HTERT RPE-1 (cell line): ENCODE measurements around the gene TOX2.

Source experiments
- in situ Hi-C: fragments of 300-500 bp; cut with MboI; formaldehyde crosslinking; loops from 4 replicates; pipeline ENCODE4 v1.14.3; 2020; ENCODE audit warnings: low sequenced_read_pairs

The TOX2 gene

GRCh38 chr20:43974695-43975094, 60.0 kb downstream of the TOX2 start:
- in situ Hi-C loops: no loop called here

DNA sequence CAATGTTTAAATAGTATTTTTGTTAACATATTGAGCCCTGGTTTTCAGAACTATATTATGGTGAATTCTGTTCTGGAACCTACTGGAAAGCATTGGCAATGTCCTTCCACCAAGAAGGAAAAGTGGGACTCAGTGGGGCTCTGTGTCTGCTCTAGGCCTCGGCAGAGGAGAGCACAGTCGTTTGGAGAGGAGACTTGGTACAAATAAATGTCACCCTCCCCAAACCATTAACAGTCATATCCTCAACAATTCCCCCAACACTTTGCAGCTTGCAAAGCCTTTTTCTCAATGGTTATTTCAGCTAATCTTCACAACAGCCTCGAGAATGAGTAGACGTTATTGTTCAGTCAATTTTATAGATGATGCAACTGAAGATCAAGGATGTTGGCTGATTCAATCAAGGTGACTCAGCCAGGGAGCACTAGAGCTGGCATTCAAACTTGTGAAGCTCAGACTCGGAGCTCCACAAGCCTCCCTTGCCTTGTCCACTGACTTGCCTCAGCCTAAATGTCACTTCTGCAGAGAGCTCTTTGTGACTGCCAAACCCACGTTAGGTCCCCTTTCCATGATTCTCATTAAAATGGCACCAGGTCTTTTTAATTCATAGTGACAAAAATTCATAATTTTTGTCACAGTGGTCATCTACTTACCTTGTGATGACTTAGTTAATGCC, 60.6 kb downstream of the TOX2 start:
- in situ Hi-C loops: no loop called here

DNA sequence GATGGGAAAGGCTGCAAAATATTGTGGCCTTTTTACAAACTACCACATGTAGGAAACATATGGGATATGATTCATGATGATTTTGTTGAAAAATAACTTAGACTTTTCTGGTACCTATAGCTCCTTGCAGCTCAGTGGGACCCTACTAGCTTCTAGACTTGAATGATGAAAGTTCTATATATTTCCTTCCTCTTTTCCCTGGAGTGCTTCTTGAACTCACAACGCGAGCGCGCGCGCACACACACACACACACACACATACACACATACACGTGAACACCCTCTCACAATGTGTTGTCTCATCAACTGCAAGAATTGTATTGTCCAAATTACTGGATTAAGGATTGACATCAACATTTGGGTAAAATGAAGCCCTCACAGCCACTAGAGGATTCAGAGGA, 61.9 kb downstream of the TOX2 start:
- in situ Hi-C loops: no loop called here

DNA sequence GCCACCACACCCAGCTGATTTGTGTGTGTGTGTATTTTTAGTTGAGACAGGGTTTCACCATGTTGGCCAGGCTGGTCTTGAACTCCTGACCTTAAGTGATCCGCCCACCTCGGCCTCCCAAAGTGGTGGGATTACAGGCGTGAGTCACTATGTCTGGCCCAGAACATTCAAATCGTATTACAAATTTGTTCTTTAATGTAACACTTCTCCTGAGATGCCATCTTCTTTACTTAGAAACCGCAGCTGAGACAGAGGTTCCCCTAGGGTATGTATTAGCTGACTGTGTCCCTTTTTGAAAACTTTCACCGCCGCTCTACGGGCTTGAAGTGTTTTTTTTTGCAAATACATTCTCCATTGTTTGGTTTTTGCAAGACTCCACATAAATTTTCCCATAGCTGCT, 62.6 kb downstream of the TOX2 start:
- in situ Hi-C loops: no loop called here

GRCh38 chr20:43977962-43978361, 63.3 kb downstream of the TOX2 start:
- in situ Hi-C loops: no loop called here

DNA sequence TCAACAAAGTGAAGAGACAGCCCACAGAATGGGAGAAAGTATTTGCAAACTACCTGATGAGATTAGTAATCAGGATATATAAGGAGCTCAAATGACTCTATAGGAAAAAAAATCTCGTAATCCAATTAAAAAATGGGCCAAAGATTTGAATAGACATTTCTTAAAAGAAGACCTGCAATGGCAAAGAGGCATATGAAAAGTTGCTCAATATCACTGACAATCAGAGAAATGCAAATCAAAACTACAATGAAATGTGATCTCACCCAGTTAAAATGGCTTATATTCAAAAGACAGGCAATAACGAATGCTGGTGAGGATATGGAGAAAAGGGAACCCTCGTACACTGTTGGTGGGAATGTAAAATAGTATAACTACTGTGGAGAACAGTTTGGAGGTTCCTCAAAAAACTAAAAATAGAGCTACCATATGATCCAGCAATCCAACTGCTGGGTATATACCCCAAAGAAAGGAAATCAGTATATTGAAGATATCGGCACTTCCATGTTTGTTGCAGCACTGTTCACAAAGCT, 65.0 kb downstream of the TOX2 start:
- in situ Hi-C loops: no loop called here

DNA sequence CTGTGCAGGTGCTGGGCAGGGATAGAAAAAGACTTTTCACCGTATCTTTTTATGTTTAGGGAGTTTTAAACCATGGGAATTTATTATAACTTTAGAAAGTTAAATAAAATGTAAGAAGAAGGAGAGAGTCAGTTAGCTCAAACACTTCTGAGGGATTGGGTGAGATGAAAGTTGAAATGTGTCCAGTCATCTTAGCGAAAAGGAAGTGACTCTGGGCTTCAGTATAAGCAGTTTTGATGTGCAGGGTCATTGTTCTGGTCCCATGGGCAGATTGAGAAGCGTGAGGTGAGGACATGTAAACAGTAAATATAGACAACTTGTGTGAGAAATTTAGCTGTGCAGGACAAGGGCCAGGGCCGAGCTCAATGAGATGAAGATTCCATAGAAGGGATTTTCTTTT, 66.9 kb downstream of the TOX2 start:
- in situ Hi-C loops: no loop called here

DNA sequence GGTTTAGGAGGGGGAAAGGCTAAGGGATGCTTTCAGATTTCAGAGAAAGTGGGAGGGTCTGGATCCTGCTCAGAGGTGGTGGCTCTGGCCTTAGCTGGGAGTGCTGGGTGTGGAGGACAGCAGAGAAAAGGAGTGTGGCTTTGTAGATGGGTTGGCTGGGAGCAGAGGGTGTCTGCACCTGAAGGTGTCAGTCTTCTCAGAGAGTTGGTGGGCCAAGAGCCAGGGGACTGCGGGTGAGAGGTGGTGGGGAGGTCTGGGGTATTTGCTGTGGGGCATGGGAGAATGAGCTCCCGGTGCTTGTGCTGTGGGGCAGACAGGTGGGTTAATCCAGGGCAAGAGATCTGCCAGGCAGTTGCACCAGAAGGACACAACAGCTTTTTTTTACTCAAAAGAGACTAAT, 67.4 kb downstream of the TOX2 start:
- in situ Hi-C loops: no loop called here

- in situ Hi-C loops: no loop called here
These were observed 68.2 kb downstream of the TOX2 start for GRCh38 chr20:43982886-43983285.

- in situ Hi-C loops: no loop called here
These were observed 68.7 kb downstream of the TOX2 start for GRCh38 chr20:43983359-43983758.

DNA sequence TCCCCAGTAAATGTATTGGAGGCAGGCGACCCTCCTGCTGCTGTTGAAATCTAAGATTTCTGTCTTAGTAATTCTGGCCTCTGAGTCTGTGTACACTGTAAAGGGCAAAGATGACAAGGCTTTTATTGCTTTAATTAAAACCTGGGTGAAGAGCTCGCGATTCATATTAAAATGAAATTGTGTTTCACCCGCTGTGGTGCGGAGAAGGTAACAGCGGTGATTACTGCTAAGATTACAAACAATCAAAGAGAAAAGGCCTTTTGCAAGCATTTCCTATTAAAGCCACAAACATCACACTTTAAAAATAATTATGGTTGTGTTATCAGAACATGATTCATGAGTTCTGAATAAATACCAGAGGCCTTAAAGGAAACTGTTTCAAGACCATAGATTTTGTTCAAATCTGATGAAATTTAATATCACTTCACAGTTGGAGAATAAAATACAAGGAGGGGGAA, 69.3 kb downstream of the TOX2 start:
- in situ Hi-C loops: no loop called here

DNA sequence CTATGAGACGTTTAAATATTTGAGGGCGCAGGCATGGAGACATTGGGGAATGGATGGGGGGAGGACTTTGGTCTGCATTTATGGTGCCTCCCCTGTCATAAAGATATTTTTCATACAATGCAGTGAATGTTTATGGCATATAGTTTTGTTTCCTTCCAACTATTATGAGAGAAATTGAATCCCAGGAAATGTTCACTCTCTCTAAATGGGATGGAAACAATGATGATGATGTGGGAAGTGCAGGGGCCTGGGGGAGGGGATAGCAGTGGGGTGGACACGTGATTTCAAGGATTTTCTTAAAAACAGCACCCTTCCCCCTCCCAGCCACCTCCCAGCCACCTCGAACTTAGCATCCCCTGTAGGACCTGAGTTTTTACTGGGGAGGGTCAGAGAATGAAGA, 69.9 kb downstream of the TOX2 start:
- in situ Hi-C loops: no loop called here

DNA sequence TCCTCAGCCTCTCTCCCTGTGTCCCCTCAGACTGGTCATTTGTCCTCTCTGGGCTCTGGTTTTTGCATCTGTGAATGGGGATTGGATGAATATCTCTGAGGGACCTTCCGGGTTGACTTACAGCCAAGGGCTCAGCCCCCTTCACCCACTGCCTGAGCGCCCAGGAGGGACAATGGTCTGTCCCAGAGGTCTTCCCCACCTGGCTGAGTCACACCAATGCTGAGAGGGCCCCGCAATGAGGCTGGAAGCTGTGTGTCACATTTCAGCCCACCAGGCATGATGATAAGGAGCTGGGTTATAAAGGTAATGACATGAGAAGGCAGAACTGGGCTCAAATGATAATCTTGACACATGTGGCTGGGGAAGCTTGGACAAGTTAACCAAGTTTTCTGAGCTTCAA, 70.5 kb downstream of the TOX2 start:
- in situ Hi-C loops: no loop called here

DNA sequence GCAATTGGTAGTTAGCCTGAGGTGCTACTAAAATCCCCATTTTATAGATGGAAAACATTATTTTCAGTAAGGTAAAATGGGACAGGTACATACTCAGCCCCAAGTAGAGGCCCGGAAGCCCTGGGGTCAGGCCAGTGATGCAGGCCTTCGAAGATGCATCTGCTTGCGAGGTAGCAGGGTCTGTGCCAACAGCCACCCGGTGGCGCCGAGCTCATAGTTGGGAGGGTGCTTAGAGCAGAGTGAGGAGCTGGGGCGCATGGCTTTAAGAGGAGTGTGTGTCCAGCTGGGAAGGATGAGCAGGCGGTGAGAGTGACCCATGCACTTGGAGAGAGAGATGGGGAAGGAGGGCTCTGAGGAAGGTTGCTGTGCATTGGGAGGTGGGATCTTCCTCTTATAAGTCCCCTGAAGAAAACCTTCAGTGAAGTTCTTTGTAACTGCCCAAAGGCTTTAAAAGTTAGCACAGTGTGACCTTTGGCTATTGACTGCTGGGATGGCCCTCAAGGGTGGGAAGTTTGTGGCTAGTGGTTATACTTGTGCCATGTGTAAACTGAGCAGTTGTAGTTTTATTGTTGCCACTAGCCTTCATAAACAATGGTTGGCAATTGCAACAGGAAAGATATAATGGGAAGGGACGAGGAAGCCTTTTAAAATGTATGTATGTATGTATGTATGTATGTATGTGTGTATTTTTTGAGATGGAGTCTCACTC, 71.1 kb downstream of the TOX2 start:
- in situ Hi-C loops: no loop called here

DNA sequence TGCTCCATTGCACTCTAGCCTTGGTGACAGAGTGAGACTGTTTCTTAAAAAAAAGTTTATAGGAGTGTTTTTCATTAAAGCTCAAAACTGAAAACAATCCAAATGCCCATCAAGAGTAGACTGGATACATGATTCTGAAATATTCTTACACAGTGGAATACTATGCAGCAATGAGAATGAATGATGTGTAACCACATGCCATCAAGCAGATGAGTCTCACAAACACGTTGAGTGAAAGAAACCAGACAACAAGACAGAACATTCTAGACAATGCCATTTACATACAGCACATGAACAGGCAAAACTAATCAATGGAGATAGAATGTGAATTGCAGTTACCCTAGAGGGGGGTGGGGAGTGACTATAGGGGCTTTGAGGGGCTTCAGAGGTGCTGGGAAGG, 72.4 kb downstream of the TOX2 start:
- in situ Hi-C loops: no loop called here

DNA sequence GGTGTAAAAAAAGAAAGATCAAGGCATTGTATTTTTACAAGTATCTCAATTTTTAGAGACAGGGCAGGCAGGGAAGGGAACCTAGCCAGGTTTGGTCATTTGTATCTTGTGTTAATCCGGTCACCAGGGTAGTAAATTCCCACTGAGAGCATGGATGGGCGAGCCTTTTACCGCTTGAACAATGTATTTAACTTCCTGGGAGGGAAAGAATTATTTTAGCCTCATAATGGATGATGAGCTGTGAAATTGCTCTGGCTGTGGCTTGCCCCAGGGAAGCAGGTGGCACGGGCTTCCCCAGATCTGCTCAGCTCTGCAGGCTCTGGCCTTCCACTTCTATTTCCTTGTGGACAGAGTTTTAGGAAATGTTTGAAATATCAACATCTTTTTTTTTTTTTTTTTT, 72.9 kb downstream of the TOX2 start:
- in situ Hi-C loops: no loop called here

DNA sequence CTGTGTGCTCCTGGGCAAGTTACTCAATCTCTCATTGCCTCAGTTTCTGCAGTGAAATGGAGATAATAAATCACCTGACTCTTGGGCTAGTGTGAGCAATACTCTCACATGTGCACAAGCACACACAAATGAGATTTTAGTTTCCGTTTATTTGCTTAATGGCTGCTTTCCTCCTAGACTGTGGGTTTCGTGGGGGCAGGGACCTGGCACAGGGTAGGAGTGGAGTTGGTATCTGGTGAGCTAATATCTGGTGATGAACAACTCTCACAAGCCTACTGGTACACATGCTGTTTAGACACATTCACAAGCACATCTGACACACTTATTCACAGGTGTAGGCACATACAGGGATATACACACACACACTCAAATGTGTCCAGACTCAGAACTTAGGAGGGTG, 73.8 kb downstream of the TOX2 start:
- in situ Hi-C loops: no loop called here

- in situ Hi-C loops: no loop called here
These were observed 74.2 kb downstream of the TOX2 start for GRCh38 chr20:43988867-43989266.

- in situ Hi-C loops: no loop called here
These were observed 76.6 kb downstream of the TOX2 start for GRCh38 chr20:43991261-43991660.

GRCh38 chr20:43991982-43992381, 77.3 kb downstream of the TOX2 start:
- in situ Hi-C loops: no loop called here

DNA sequence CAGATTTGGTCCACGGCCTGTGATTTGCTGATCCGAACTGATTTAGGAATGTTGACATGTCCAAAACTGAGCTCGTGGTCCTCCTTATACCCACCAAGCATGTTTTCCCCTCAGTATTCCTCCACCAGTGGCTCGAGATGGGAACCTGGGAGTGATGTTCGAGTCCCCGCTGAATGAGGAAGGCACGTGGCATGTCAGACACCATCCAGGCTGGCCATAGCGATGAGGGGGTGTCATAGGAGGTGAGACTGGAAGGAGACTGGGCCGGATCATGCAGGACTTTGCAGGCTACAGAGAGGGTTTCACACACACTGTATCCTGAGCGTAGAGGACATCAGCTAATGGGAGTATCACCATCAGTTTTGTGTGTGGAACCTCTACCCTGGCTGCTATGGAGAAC, 78.2 kb downstream of the TOX2 start:
- in situ Hi-C loops: no loop called here

GRCh38 chr20:43993560-43993959, 78.9 kb downstream of the TOX2 start:
- in situ Hi-C loops: no loop called here
